ENCODE measurements around the gene PFN2.
A peak's percentile ranks its signal among the peaks of the same experiment; 100 is the strongest.

Gene PFN2
- total RNA-seq, result 0 to 9.7 (median 2.5) reads per million in 9 experiments

- Mint-ChIP-seq H3K9me3 (no peaks in the 10 kb centered on the region), H3K4me3 (peak within 1 kb of the TSS; percentile 88 to 93), H3K27ac (peak within 1 kb of the TSS; percentile 44 to 79), H3K4me1 (ENCODE audit: low read depth in 2 of 2) (peaks cover 9 to 17% of the 10 kb centered on the region in 2 donors), H3K27me3 (peaks cover 8 to 13% of the 10 kb centered on the region in 2 donors), H3K36me3 (ENCODE audit: insufficient read depth) (peaks cover 8% of the 10 kb centered on the region)
- ATAC-seq (replicated peaks) (peak; percentile 70), DNase-seq (peak; percentile 44 to 48 (median 46))
Measured at GRCh38 chr3:149970716-149971402, at the start of gene PFN2. TSS of gene PFN2 (minus strand) at chr3:149970895. CDS start at chr3:149970856, 39 bp downstream.

GRCh38 chr3:150015901-150016300 lies 45.2 kb upstream of the PFN2 start:
- H3K9me3 Mint-ChIP-seq, result no peaks in the 10 kb centered on the region
- no peaks in the 10 kb centered on the region for H3K4me1 Mint-ChIP-seq (ENCODE audit: low read depth in 2 of 2)
- H3K27ac Mint-ChIP-seq, result no peak overlapping the region
- H3K4me3 Mint-ChIP-seq, result no peak overlapping the region
- DNase-seq (no peak), ATAC-seq (replicated peaks) (no peak)
- H3K36me3 Mint-ChIP-seq (ENCODE audit: insufficient read depth), result peaks cover 1% of the 10 kb centered on the region
- H3K27me3 Mint-ChIP-seq, result peaks cover 22 to 32% of the 10 kb centered on the region in 2 donors

- no peak overlapping the region for H3K4me3 Mint-ChIP-seq
- no peaks in the 10 kb centered on the region for H3K36me3 Mint-ChIP-seq (ENCODE audit: insufficient read depth)
- H3K9me3 Mint-ChIP-seq, result no peaks in the 10 kb centered on the region
- no peak overlapping the region for H3K27ac Mint-ChIP-seq
- H3K4me1 Mint-ChIP-seq (ENCODE audit: low read depth in 2 of 2), result no peaks in the 10 kb centered on the region
- H3K27me3 Mint-ChIP-seq, result peaks cover 22 to 32% of the 10 kb centered on the region in 2 donors
- DNase-seq (no peak), ATAC-seq (replicated peaks) (no peak)
Measured at GRCh38 chr3:150014782-150015181, 44.1 kb upstream of the PFN2 start.

- Mint-ChIP-seq H3K4me1 (ENCODE audit: low read depth in 2 of 2) (no peaks in the 10 kb centered on the region), H3K27me3 (peaks cover 22 to 38% of the 10 kb centered on the region in 2 donors), H3K27ac (no peak overlapping the region), H3K9me3 (no peaks in the 10 kb centered on the region), H3K36me3 (ENCODE audit: insufficient read depth) (no peaks in the 10 kb centered on the region), H3K4me3 (no peak overlapping the region)
- ATAC-seq (replicated peaks) (no peak), DNase-seq (no peak)
Measured at GRCh38 chr3:150013801-150014200, 43.1 kb upstream of the PFN2 start.

- no peaks in the 10 kb centered on the region for H3K36me3 Mint-ChIP-seq (ENCODE audit: insufficient read depth)
- H3K4me3 Mint-ChIP-seq, result no peak overlapping the region
- H3K27ac Mint-ChIP-seq, result no peak overlapping the region
- ATAC-seq (replicated peaks) (no peak), DNase-seq (no peak)
- peaks cover 4 to 6% of the 10 kb centered on the region in 2 donors for H3K27me3 Mint-ChIP-seq
- no peaks in the 10 kb centered on the region for H3K9me3 Mint-ChIP-seq
- no peaks in the 10 kb centered on the region for H3K4me1 Mint-ChIP-seq (ENCODE audit: low read depth in 2 of 2)
Measured at GRCh38 chr3:150006794-150007193, 36.1 kb upstream of the PFN2 start.

GRCh38 chr3:150005243-150006112 lies 34.8 kb upstream of the PFN2 start:
- Mint-ChIP-seq H3K27me3 (peaks cover 6 to 17% of the 10 kb centered on the region in 2 donors), H3K9me3 (no peaks in the 10 kb centered on the region), H3K4me1 (ENCODE audit: low read depth in 2 of 2) (no peaks in the 10 kb centered on the region), H3K4me3 (no peak overlapping the region), H3K27ac (no peak overlapping the region), H3K36me3 (ENCODE audit: insufficient read depth) (no peaks in the 10 kb centered on the region)
- DNase-seq (no peak), ATAC-seq (replicated peaks) (no peak)

GRCh38 chr3:150000641-150001040 lies 29.9 kb upstream of the PFN2 start:
- Mint-ChIP-seq H3K4me3 (no peak overlapping the region), H3K27ac (no peak overlapping the region), H3K27me3 (peaks cover 20 to 27% of the 10 kb centered on the region in 2 donors), H3K9me3 (no peaks in the 10 kb centered on the region), H3K36me3 (ENCODE audit: insufficient read depth) (no peaks in the 10 kb centered on the region), H3K4me1 (ENCODE audit: low read depth in 2 of 2) (no peaks in the 10 kb centered on the region)
- ATAC-seq (replicated peaks) (no peak), DNase-seq (no peak)

- no peak overlapping the region for H3K27ac Mint-ChIP-seq
Measured at GRCh38 chr3:149999421-149999820, 28.7 kb upstream of the PFN2 start.

GRCh38 chr3:149998946-149999345 lies 28.3 kb upstream of the PFN2 start:
- Mint-ChIP-seq H3K36me3 (ENCODE audit: insufficient read depth) (no peaks in the 10 kb centered on the region), H3K9me3 (peaks cover 0 to 5% of the 10 kb centered on the region in 2 donors), H3K4me3 (no peak overlapping the region), H3K27ac (no peak overlapping the region), H3K27me3 (peaks cover 23 to 28% of the 10 kb centered on the region in 2 donors), H3K4me1 (ENCODE audit: low read depth in 2 of 2) (no peaks in the 10 kb centered on the region)
- ATAC-seq (replicated peaks) (no peak), DNase-seq (no peak)

More at GRCh38 chr3:149999421-149999820, 28.7 kb upstream of the PFN2 start:
- Mint-ChIP-seq H3K4me1 (ENCODE audit: low read depth in 2 of 2) (no peaks in the 10 kb centered on the region), H3K36me3 (ENCODE audit: insufficient read depth) (no peaks in the 10 kb centered on the region), H3K9me3 (peaks cover 0 to 5% of the 10 kb centered on the region in 2 donors), H3K27me3 (peaks cover 21 to 28% of the 10 kb centered on the region in 2 donors), H3K4me3 (no peak overlapping the region)
- ATAC-seq (replicated peaks), result no peak
- no peak for DNase-seq

- H3K27me3 Mint-ChIP-seq, result peaks cover 40 to 52% of the 10 kb centered on the region in 2 donors
- H3K27ac Mint-ChIP-seq, result no peak overlapping the region
- H3K9me3 Mint-ChIP-seq, result peaks cover 0 to 7% of the 10 kb centered on the region in 2 donors
Measured at GRCh38 chr3:149992416-149993058, 21.8 kb upstream of the PFN2 start.

GRCh38 chr3:149990423-149990948 lies 19.8 kb upstream of the PFN2 start:
- peaks cover 42 to 47% of the 10 kb centered on the region in 2 donors for H3K27me3 Mint-ChIP-seq
- H3K4me1 Mint-ChIP-seq (ENCODE audit: low read depth in 2 of 2), result no peaks in the 10 kb centered on the region
- H3K27ac Mint-ChIP-seq, result no peak overlapping the region
- ATAC-seq (replicated peaks), result no peak
- peaks cover 0 to 7% of the 10 kb centered on the region in 2 donors for H3K9me3 Mint-ChIP-seq
- H3K4me3 Mint-ChIP-seq, result no peak overlapping the region
- DNase-seq, result no peak
- no peaks in the 10 kb centered on the region for H3K36me3 Mint-ChIP-seq (ENCODE audit: insufficient read depth)

More at GRCh38 chr3:149992416-149993058, 21.8 kb upstream of the PFN2 start:
- H3K4me1 Mint-ChIP-seq (ENCODE audit: low read depth in 2 of 2), result no peaks in the 10 kb centered on the region
- no peak for DNase-seq
- no peak overlapping the region for H3K4me3 Mint-ChIP-seq
- ATAC-seq (replicated peaks), result no peak
- H3K36me3 Mint-ChIP-seq (ENCODE audit: insufficient read depth), result no peaks in the 10 kb centered on the region

GRCh38 chr3:149989307-149989706 lies 18.6 kb upstream of the PFN2 start:
- no peak for DNase-seq
- ATAC-seq (replicated peaks), result no peak
- Mint-ChIP-seq H3K27ac (no peak overlapping the region), H3K27me3 (peaks cover 45 to 51% of the 10 kb centered on the region in 2 donors), H3K4me1 (ENCODE audit: low read depth in 2 of 2) (no peaks in the 10 kb centered on the region), H3K36me3 (ENCODE audit: insufficient read depth) (no peaks in the 10 kb centered on the region), H3K9me3 (peaks cover 0 to 2% of the 10 kb centered on the region in 2 donors), H3K4me3 (no peak overlapping the region)

GRCh38 chr3:149983628-149984027 lies 12.9 kb upstream of the PFN2 start:
- Mint-ChIP-seq H3K36me3 (ENCODE audit: insufficient read depth) (no peaks in the 10 kb centered on the region), H3K4me1 (ENCODE audit: low read depth in 2 of 2) (no peaks in the 10 kb centered on the region), H3K27me3 (peaks cover 10 to 19% of the 10 kb centered on the region in 2 donors), H3K4me3 (no peak overlapping the region), H3K27ac (no peak overlapping the region), H3K9me3 (no peaks in the 10 kb centered on the region)
- DNase-seq, result no peak
- no peak for ATAC-seq (replicated peaks)
